Tibial nerve (tissue), 4 donors: Measurements from ENCODE around the gene SYT9. TPM values are rescaled to one million over a fixed set of nuclear protein-coding genes. Genes with fewer than 3 reads are reported as not detected.

Source experiments
- DNase-seq, 2 donors: peaks; one replicate each; pipeline ENCODE4 v3.0.0-alpha.2; 2019; ENCODE audit warnings: low spot score in 2 of 2
- H3K27ac ChIP-seq, 4 donors: fragments of 200-600 bp; sonication (generic) in 3 of 4; one replicate each; pipeline ENCODE4 v1.5.1; 2017 to 2019; ENCODE audit warnings: mild to moderate bottlenecking in 1 of 4
- H3K27me3 ChIP-seq, 2 donors: fragments of 200-600 bp; sonication (generic) in 1 of 2; one replicate each; pipeline versions ENCODE4 v1.5.1 to v1.6.0; 2017 to 2019
- H3K36me3 ChIP-seq, 3 donors: fragments of 200-600 bp; sonication (generic); one replicate each; pipeline ENCODE4 v1.5.1; 2018 to 2019
- H3K4me1 ChIP-seq, 4 donors: fragments of 200-600 bp; sonication (generic) in 3 of 4; one replicate each; pipeline ENCODE4 v1.5.1; 2017 to 2019
- H3K4me3 ChIP-seq, 4 donors: fragments of 200-600 bp; sonication (generic) in 3 of 4; one replicate each; pipeline ENCODE4 v1.5.1; 2017 to 2019; ENCODE audit warnings: mild to moderate bottlenecking in 1 of 4, moderate library complexity in 1 of 4
- H3K9me3 ChIP-seq, 4 donors: fragments of 200-600 bp; sonication (generic) in 3 of 4; one replicate each; pipeline ENCODE4 v1.5.1; 2017 to 2019
- EP300 ChIP-seq, 2 donors: sonication (generic); formaldehyde crosslinking; IDR thresholded peaks; one replicate each; pipeline ENCODE4 v1.6.1; 2017; ENCODE audit warnings: antibody characterized with exemption in 2 of 2, mild to moderate bottlenecking in 1 of 2
- POLR2A ChIP-seq, 2 donors: fragments of 450-650 bp; IDR thresholded peaks; one replicate each; pipeline ENCODE4 v1.6.1; 2017; ENCODE audit warnings: antibody characterized with exemption in 2 of 2, mild to moderate bottlenecking in 2 of 2, moderate library complexity in 2 of 2
- WGBS, 2 donors: methylation state at CpG; one replicate each; pipeline ENCODE4 v1.1.5; 2018; 5-methylcytosine and 5-hydroxymethylcytosine counted together
- total RNA-seq, 4 donors: library from RNA; depleted of rRNA; stranded (reverse); fragments of >200 nt; gene quantifications; one replicate each; pipeline ENCODE4 v1.1.0, GENCODE V29; 2016
- TF ChIP-seq, protein P1 (sequence below), 5 experiments: fragments of 200-600 bp in 3 of 5; fragments of 450-650 bp in 2 of 5; sonication (generic) in 3 of 5; IDR thresholded peaks; one replicate each; pipeline ENCODE4 v1.5.1; 2016 to 2019; ENCODE audit warnings: antibody characterized with exemption in 5 of 5, mild to moderate bottlenecking in 3 of 5, moderate library complexity in 2 of 5

Gene SYT9
- total RNA-seq, 4 donors from 2014 or later, result 0.21 to 0.30 TPM; not detected in 2

DNA sequence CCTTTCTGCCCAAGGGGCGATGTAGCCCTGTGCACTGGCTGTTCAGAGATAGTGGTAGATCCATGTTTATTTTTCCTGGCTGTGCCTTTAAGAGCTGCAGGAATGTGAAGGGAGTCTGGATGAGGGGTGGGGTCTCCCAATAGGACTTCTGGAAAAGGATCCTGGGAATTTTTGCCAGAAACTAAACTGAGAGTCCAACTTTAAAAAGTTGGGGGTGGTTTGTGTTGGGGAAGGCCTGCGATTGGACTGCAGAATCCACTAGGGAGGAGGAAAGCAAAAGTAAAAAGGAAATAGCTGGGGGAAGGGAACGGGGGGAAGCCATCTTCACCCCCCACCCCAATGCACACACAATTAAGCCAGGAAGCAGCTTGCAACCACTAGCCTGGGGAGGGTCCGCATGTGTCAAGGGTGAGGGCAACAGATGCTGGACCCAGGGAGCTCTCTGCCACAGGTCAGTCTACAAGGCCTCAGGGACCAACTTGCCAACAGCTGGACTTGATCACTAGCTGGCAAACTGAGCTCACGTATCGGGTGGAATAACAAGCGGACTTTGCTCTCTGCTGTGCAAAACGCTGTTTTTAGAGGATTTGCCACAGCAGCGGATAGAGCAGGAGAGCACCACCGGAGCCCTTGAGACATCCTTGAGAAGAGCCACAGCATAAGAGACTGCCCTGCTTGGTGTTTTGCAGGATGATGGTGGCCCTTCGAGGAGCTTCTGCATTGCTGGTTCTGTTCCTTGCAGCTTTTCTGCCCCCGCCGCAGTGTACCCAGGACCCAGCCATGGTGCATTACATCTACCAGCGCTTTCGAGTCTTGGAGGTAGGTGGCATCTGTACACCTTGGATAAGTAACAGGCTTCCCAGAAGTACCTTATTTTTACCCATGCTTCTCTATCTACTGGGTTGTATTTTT is 233.7 kb downstream of the SYT9 start, which contains the start of gene OLFML1:
Gene OLFML1 (plus strand): TSS at position 321 of the 912 bp plus-strand sequence. CDS start 370 bp downstream, at position 691.
- peaks cover 0 to 20% (median 2%) of the 10 kb centered on the region in 4 donors for H3K4me1 ChIP-seq
- DNase-seq, result peak; percentile 17 to 25
- no peaks in the 10 kb centered on the region for H3K9me3 ChIP-seq
- no peaks in the 10 kb centered on the region for H3K27me3 ChIP-seq
- WGBS, 2 donors, result 54 to 67% methylated on average over 14 to 15 of the region's 15 CpGs
- TF ChIP-seq EP300 (IDR thresholded peaks at IDR 0.05), result no peak
- no peak for TF ChIP-seq POLR2A (IDR thresholded peaks at IDR 0.05)
- TF ChIP-seq, protein P1, sequence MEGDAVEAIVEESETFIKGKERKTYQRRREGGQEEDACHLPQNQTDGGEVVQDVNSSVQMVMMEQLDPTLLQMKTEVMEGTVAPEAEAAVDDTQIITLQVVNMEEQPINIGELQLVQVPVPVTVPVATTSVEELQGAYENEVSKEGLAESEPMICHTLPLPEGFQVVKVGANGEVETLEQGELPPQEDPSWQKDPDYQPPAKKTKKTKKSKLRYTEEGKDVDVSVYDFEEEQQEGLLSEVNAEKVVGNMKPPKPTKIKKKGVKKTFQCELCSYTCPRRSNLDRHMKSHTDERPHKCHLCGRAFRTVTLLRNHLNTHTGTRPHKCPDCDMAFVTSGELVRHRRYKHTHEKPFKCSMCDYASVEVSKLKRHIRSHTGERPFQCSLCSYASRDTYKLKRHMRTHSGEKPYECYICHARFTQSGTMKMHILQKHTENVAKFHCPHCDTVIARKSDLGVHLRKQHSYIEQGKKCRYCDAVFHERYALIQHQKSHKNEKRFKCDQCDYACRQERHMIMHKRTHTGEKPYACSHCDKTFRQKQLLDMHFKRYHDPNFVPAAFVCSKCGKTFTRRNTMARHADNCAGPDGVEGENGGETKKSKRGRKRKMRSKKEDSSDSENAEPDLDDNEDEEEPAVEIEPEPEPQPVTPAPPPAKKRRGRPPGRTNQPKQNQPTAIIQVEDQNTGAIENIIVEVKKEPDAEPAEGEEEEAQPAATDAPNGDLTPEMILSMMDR (IDR thresholded peaks at IDR 0.05), result no peak
- peaks cover 0 to 8% (median 0%) of the 10 kb centered on the region in 3 donors for H3K36me3 ChIP-seq
- peak within 1 kb of the TSS; percentile 15 to 49 (median 22) for H3K4me3 ChIP-seq
- peak within 1 kb of the TSS in 2 of 4 donors; percentile 46 to 49 for H3K27ac ChIP-seq

DNA sequence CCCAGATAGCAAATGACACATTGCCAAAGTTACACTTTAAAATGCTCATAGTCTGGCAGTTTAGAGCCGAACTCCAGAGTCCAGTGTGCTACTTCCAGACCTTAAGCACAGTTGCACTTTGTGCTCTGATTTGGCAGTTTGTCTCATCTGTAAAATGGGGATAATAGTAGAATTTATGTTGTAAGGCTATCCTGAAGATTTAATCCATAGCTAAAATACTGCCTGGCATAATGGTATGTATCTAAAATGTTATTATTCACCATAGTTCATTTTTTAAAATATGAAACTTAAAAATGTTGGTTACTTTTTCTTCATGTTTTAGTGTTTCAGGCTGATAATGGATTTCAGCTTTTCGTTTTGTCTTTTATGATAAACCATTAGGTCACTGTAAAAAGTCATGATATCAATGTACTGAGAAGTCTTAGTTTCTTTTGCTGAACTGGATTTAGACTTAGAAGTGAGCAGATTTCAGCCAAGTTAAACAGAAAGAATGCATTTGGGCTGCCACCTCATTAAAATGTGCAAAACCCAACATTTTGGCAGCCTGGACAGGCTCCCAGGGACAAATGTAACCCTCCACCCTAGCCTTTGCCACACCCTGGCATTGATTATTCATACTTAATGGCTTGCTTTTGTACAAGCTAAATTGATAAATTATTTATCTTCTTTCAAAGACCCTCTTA is 234.5 kb downstream of the SYT9 start:
- H3K27ac ChIP-seq, result peak overlapping the region in 1 of 4 donors; percentile 46
- DNase-seq, result no peak
- peak overlapping the region; percentile 15 to 49 (median 22) for H3K4me3 ChIP-seq
- H3K9me3 ChIP-seq, result no peaks in the 10 kb centered on the region
- peaks cover 0 to 8% (median 0%) of the 10 kb centered on the region in 3 donors for H3K36me3 ChIP-seq
- peaks cover 0 to 20% (median 2%) of the 10 kb centered on the region in 4 donors for H3K4me1 ChIP-seq
- TF ChIP-seq POLR2A (IDR thresholded peaks at IDR 0.05) (no peak), EP300 (IDR thresholded peaks at IDR 0.05) (no peak)
- TF ChIP-seq, protein P1 (IDR thresholded peaks at IDR 0.05), result no peak
- H3K27me3 ChIP-seq, result no peaks in the 10 kb centered on the region
- WGBS, 2 donors, result 37 to 56% methylated on average over 2 of the region's 2 CpGs

DNA sequence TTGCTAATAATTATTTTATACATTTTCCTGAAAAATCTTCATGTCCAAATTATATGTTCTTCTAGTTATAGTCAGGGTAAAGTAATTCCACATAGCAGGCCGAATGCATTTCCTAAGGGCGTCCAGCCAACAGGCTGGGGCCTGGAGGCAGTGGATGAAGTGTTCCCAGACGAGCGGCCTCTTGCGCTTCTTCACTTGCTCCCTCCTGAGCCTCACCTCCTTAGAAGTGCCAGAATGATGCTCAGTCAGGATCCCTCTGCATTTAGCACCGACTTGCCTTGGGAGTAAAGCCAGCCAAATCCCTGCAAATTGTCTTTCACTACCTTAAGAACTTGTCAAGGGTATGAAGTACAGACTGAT is 235.1 kb downstream of the SYT9 start:
- Histone ChIP-seq H3K9me3 (no peaks in the 10 kb centered on the region), H3K27ac (no peak overlapping the region), H3K27me3 (no peaks in the 10 kb centered on the region), H3K4me1 (peaks cover 0 to 20% (median 2%) of the 10 kb centered on the region in 4 donors), H3K36me3 (peaks cover 0 to 8% (median 0%) of the 10 kb centered on the region in 3 donors), H3K4me3 (peak overlapping the region in 1 of 4 donors; percentile 49)
- TF ChIP-seq POLR2A (IDR thresholded peaks at IDR 0.05) (no peak), EP300 (IDR thresholded peaks at IDR 0.05) (no peak)
- TF ChIP-seq, protein P1 (IDR thresholded peaks at IDR 0.05), result no peak
- DNase-seq, result no peak
- WGBS, 2 donors, result 31 to 56% methylated on average over 6 of the region's 6 CpGs

DNA sequence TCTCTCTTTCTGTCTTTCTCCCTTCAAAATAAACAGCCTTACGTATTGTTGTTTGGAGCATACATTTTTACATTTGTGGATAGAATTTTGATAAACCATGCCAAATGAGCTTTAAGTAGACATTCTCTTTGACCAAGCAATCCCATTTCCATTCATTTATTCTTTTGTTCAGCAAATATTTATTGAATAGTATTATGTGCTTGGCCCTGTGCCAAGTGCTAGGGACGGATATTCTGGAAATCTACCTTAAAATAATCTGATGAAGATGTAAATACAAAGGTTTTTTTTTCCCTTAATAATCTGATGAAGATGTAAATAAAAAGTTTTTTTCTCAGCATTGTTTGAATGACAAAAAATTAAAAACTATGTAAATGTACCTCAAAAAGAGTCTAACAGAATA is 235.7 kb downstream of the SYT9 start:
- no peak for DNase-seq
- TF ChIP-seq EP300 (IDR thresholded peaks at IDR 0.05), result no peak
- TF ChIP-seq POLR2A (IDR thresholded peaks at IDR 0.05), result no peak
- TF ChIP-seq, protein P1 (IDR thresholded peaks at IDR 0.05), result no peak
- Histone ChIP-seq H3K4me3 (peak overlapping the region in 1 of 4 donors; percentile 49), H3K27ac (no peak overlapping the region), H3K27me3 (no peaks in the 10 kb centered on the region), H3K36me3 (peaks cover 0 to 8% (median 0%) of the 10 kb centered on the region in 3 donors), H3K4me1 (peaks cover 0 to 24% (median 2%) of the 10 kb centered on the region in 4 donors), H3K9me3 (no peaks in the 10 kb centered on the region)
- 37 to 45% methylated on average over 2 of the region's 2 CpGs for whole genome bisulfite sequencing, 2 donors
